NT2/D1 (cell line): Measurements from ENCODE around the gene DLST.

Experiments used
- DNase-seq: peaks from one replicate; pipeline ENCODE4 v3.0.0-alpha.2; 2011; ENCODE audit warnings: low read depth, low spot score
- H3K27me3 ChIP-seq: 2 replicates; pipeline ENCODE4 v1.6.0; 2011; ENCODE audit warnings: mild to moderate bottlenecking; ENCODE audit not compliant: insufficient read length, insufficient read depth
- H3K36me3 ChIP-seq: 2 replicates; pipeline ENCODE4 v1.6.1; 2011; ENCODE audit warnings: mild to moderate bottlenecking, low read length, mixed read lengths; ENCODE audit not compliant: insufficient read depth, insufficient read length
- H3K4me1 ChIP-seq: 2 replicates; pipeline ENCODE4 v1.5.1; 2011; ENCODE audit not compliant: insufficient read depth, insufficient read length
- H3K4me3 ChIP-seq: 2 replicates; pipeline ENCODE4 v1.5.1; 2011; ENCODE audit warnings: low read depth; ENCODE audit not compliant: insufficient read length
- H3K9ac ChIP-seq: 2 replicates; pipeline ENCODE4 v1.6.0; 2011; ENCODE audit warnings: low read depth; ENCODE audit not compliant: insufficient read length
- H3K9me3 ChIP-seq: 2 replicates; pipeline ENCODE4 v1.5.1; 2011; ENCODE audit warnings: mild to moderate bottlenecking, low read length; ENCODE audit not compliant: insufficient read depth
- SUZ12 ChIP-seq: IDR thresholded peaks from 2 replicates; pipeline ENCODE4 v1.6.1; 2011; ENCODE audit not compliant: insufficient read length, insufficient read depth; ENCODE audit errors: extremely low read depth
- YY1 ChIP-seq: IDR thresholded peaks from 2 replicates; pipeline ENCODE4 v1.6.1; 2011; ENCODE audit not compliant: insufficient read length, insufficient read depth
- ZNF274 ChIP-seq: IDR thresholded peaks from 2 replicates; pipeline ENCODE4 v1.6.1; 2011; ENCODE audit warnings: mild to moderate bottlenecking, low read depth, low read length

DLST gene

GRCh38 chr14:74904635-74905503, 23.2 kb downstream of the DLST start:
- peaks cover 2% of the 10 kb centered on the region for H3K4me1 ChIP-seq
- no peak for DNase-seq
- peaks cover 68% of the 10 kb centered on the region for H3K36me3 ChIP-seq
- no peak overlapping the region for H3K4me3 ChIP-seq
- H3K9me3 ChIP-seq, result no peaks in the 10 kb centered on the region
- H3K9ac ChIP-seq, result no peak overlapping the region
- H3K27me3 ChIP-seq, result no peaks in the 10 kb centered on the region
- no peak for TF ChIP-seq ZNF274
- no peak for TF ChIP-seq SUZ12
- no peak for TF ChIP-seq YY1

- H3K27me3 ChIP-seq, result no peaks in the 10 kb centered on the region
- H3K36me3 ChIP-seq, result peaks cover 60% of the 10 kb centered on the region
- peaks cover 2% of the 10 kb centered on the region for H3K4me1 ChIP-seq
- TF ChIP-seq YY1 (no peak), ZNF274 (no peak), SUZ12 (no peak)
- no peak overlapping the region for H3K4me3 ChIP-seq
- no peak overlapping the region for H3K9ac ChIP-seq
- no peaks in the 10 kb centered on the region for H3K9me3 ChIP-seq
- DNase-seq, result no peak
Observed at GRCh38 chr14:74905595-74906142, 24.0 kb downstream of the DLST start.

GRCh38 chr14:74906925-74907521, 25.3 kb downstream of the DLST start:
- DNase-seq, result no peak
- H3K9me3 ChIP-seq, result no peaks in the 10 kb centered on the region
- peaks cover 46% of the 10 kb centered on the region for H3K36me3 ChIP-seq
- TF ChIP-seq YY1 (no peak), SUZ12 (no peak), ZNF274 (no peak)
- peaks cover 2% of the 10 kb centered on the region for H3K4me1 ChIP-seq
- no peaks in the 10 kb centered on the region for H3K27me3 ChIP-seq
- no peak overlapping the region for H3K4me3 ChIP-seq
- H3K9ac ChIP-seq, result no peak overlapping the region

GRCh38 chr14:74907744-74908143, 26.0 kb downstream of the DLST start:
- DNase-seq, result no peak

GRCh38 chr14:74908861-74909341, 27.2 kb downstream of the DLST start:
- TF ChIP-seq ZNF274 (no peak), YY1 (no peak), SUZ12 (no peak)

More at GRCh38 chr14:74907744-74908143, 26.0 kb downstream of the DLST start:
- Histone ChIP-seq H3K9me3 (no peaks in the 10 kb centered on the region), H3K9ac (no peak overlapping the region), H3K4me3 (no peak overlapping the region), H3K27me3 (no peaks in the 10 kb centered on the region), H3K4me1 (peaks cover 2% of the 10 kb centered on the region), H3K36me3 (peaks cover 39% of the 10 kb centered on the region)
- no peak for TF ChIP-seq ZNF274
- no peak for TF ChIP-seq YY1
- no peak for TF ChIP-seq SUZ12

GRCh38 chr14:74909501-74909900, 27.8 kb downstream of the DLST start:
- H3K27me3 ChIP-seq, result no peaks in the 10 kb centered on the region
- TF ChIP-seq SUZ12 (no peak), YY1 (no peak), ZNF274 (no peak)
- H3K9me3 ChIP-seq, result no peaks in the 10 kb centered on the region
- peaks cover 26% of the 10 kb centered on the region for H3K36me3 ChIP-seq
- no peak for DNase-seq
- H3K4me3 ChIP-seq, result no peak overlapping the region
- H3K9ac ChIP-seq, result no peak overlapping the region
- no peaks in the 10 kb centered on the region for H3K4me1 ChIP-seq

More at GRCh38 chr14:74908861-74909341, 27.2 kb downstream of the DLST start:
- no peaks in the 10 kb centered on the region for H3K4me1 ChIP-seq
- peaks cover 29% of the 10 kb centered on the region for H3K36me3 ChIP-seq
- no peak for DNase-seq
- no peak overlapping the region for H3K4me3 ChIP-seq
- no peaks in the 10 kb centered on the region for H3K27me3 ChIP-seq
- H3K9me3 ChIP-seq, result no peaks in the 10 kb centered on the region
- no peak overlapping the region for H3K9ac ChIP-seq

- H3K9ac ChIP-seq, result no peak overlapping the region
- H3K4me1 ChIP-seq, result no peaks in the 10 kb centered on the region
- no peak overlapping the region for H3K4me3 ChIP-seq
- H3K27me3 ChIP-seq, result no peaks in the 10 kb centered on the region
- H3K9me3 ChIP-seq, result no peaks in the 10 kb centered on the region
- DNase-seq, result no peak
- TF ChIP-seq ZNF274 (no peak), SUZ12 (no peak), YY1 (no peak)
- peaks cover 22% of the 10 kb centered on the region for H3K36me3 ChIP-seq
Observed at GRCh38 chr14:74909911-74910310, 28.2 kb downstream of the DLST start.
